Bronchus fibroblast of lung (primary cell): Measurements from ENCODE around the gene AZIN2. TPM values are rescaled to one million over a fixed set of nuclear protein-coding genes. Genes with fewer than 3 reads are reported as not detected.

Experiments
- total RNA-seq: library from RNA; depleted of rRNA; stranded (reverse); fragments of >200 nt; gene quantifications from 2 replicates; pipeline ENCODE4 v1.2.3, GENCODE V29; 2015

The AZIN2 gene
- total RNA-seq: 4.5 and 5.2 TPM in 2 replicates

DNA sequence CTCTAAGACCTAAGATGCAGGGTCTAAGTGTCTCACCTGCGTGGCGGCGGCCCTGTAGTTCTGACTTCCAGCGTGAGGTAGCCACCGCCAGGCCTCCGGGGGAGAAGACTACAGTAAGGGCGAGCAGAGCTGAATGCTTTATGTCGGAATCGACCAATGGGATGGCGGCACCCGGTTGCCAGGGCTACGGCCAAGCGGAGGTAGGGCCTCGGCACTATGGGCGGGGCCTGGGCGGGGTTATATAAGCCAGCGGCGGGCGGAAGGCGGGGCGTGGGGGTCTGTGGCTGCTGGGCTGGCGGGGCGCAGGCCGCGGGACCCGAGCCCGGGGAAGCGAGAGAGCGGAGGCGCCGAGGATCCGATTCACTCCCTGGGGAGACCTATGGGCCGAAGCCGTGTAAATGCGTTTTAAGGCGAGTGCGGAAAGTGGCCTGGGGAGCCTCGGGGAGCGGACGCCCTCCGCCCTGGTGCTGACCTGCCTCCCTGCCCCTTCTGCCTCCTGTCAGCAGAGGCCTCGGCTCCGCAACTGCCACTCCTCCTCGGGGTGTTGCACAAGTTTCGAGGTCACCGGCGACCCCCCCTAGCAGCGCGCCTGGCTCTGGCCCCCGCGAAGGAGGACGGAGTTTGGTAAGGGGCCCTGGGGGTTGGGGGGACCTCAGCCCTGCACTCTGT, at the start of gene AZIN2:
Gene AZIN2, plus strand, starts transcription at position 269 of the 669 bp plus-strand sequence. CDS start 1,097 bp downstream, outside the sequence.

DNA sequence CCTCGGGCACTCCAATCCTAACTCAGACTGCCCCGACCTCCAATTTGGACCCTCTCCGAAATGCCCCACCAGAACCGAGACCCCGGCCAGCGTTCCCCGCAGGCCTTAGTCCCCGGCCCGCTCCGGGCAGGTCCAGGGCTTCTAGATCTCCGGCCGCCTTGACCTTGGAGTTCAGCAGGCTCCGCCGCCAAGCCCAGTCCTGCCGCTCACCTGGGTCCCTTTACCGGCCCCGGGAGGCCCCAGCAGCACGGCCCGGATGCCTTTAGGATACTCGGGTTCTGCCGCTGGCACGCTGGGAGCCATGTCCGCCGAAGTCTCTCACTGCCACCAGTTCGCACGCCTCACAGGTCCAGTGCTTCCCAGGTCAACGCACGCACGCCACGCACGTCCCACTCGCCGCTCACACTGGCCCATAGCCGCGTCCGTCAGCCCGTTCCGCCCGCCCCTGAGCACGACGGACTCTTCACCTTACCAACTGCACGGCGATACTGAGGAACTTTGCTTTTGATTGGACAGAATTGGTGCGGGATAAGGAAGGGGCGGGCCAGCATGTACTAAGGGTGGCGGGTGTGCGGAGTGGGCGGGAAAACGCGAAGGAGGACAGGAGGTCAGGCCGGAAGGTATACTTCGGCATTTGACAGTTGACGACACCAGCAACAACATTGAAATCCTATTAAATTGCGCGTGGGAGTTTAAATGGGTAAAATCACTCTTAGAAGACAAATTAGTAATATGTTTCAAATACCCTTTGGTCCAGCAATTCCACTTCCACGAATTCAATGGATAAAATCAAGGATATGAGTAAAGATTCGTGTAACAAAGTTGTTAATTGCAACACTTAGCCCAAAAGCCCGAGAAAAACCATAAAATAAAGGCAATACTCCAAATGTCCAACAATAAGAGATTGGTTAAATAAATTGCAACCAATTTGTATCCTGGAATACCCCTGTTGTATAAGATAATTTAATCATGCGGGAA, 44.1 kb upstream of the AZIN2 start, which contains the start of gene AK2:
Gene AK2, minus strand, starts transcription at position 358 of the 978 bp plus-strand sequence. Its CDS starts 55 bp downstream, at position 303.

Other genes starting within 250 kb of the AZIN2 start
- gene FNDC5, start 210.2 kb upstream of the AZIN2 start, total RNA-seq: under 0.01 and 0.17 TPM in 2 replicates
- 0.15 TPM in 1 of 2 replicates, not detected in the other for gene HPCA, start 194.7 kb upstream of the AZIN2 start, total RNA-seq
- 52.2 and 57.3 TPM in 2 replicates for gene TMEM54, start 179.8 kb upstream of the AZIN2 start, total RNA-seq
- gene RNF19B, start 116.3 kb upstream of the AZIN2 start, total RNA-seq: 8.7 and 8.9 TPM in 2 replicates
- 155 and 181 TPM in 2 replicates for gene AK2, start 44.3 kb upstream of the AZIN2 start, total RNA-seq
- gene TRIM62, start 100.9 kb downstream of the AZIN2 start, total RNA-seq: 4.0 and 4.2 TPM in 2 replicates
- 12.2 and 16.6 TPM in 2 replicates for gene ZNF362, start 175.3 kb downstream of the AZIN2 start, total RNA-seq
- not detected in 2 replicates for gene A3GALT2, start 239.9 kb downstream of the AZIN2 start, total RNA-seq